ENCODE data around the gene PLEKHA6.
"Not testable (repeated sequence)": the region's sequence is repeated elsewhere in the genome, so short reads cannot be mapped to it uniquely, and the experiment has no call there.

Gene PLEKHA6

GRCh38 chr1:204258213-204259115 lies 101.3 kb downstream of the PLEKHA6 start:
- DNase-seq: peak; percentile 16

- no peak for DNase-seq
Measured at GRCh38 chr1:204257446-204257845, 102.3 kb downstream of the PLEKHA6 start.

GRCh38 chr1:204256531-204256930 lies 103.2 kb downstream of the PLEKHA6 start:
- DNase-seq: no peak

- no peak for DNase-seq
Measured at GRCh38 chr1:204255966-204256365, 103.8 kb downstream of the PLEKHA6 start.

- no peak for DNase-seq
Measured at GRCh38 chr1:204255225-204255624, 104.5 kb downstream of the PLEKHA6 start.

- no peak for DNase-seq
Measured at GRCh38 chr1:204254031-204254661, 105.6 kb downstream of the PLEKHA6 start.

- no peak for DNase-seq
Measured at GRCh38 chr1:204251926-204252689, 107.6 kb downstream of the PLEKHA6 start.

- no peak for DNase-seq
Measured at GRCh38 chr1:204251286-204251685, 108.4 kb downstream of the PLEKHA6 start.

GRCh38 chr1:204250428-204251030 lies 109.2 kb downstream of the PLEKHA6 start:
- DNase-seq: no peak

GRCh38 chr1:204249736-204250427 lies 109.8 kb downstream of the PLEKHA6 start:
- no peak for DNase-seq

GRCh38 chr1:204248954-204249353 lies 110.8 kb downstream of the PLEKHA6 start:
- DNase-seq: no peak

GRCh38 chr1:204246876-204247275 lies 112.9 kb downstream of the PLEKHA6 start:
- DNase-seq: no peak

GRCh38 chr1:204242920-204243319 lies 116.8 kb downstream of the PLEKHA6 start:
- no peak for DNase-seq

GRCh38 chr1:204241914-204242313 lies 117.8 kb downstream of the PLEKHA6 start:
- DNase-seq: no peak

- no peak for DNase-seq
Measured at GRCh38 chr1:204241050-204241449, 118.7 kb downstream of the PLEKHA6 start.

- DNase-seq: no peak
Measured at GRCh38 chr1:204240233-204240632, 119.5 kb downstream of the PLEKHA6 start.

- not testable (repeated sequence) for DNase-seq
Measured at GRCh38 chr1:204239401-204239800, 120.3 kb downstream of the PLEKHA6 start.

- not testable (repeated sequence) for DNase-seq
Measured at GRCh38 chr1:204238520-204238919, 121.2 kb downstream of the PLEKHA6 start.

GRCh38 chr1:204237515-204237914 lies 122.2 kb downstream of the PLEKHA6 start:
- DNase-seq: not testable (repeated sequence)

GRCh38 chr1:204232526-204232925 lies 127.2 kb downstream of the PLEKHA6 start:
- no peak for DNase-seq

- no peak for DNase-seq
Measured at GRCh38 chr1:204230211-204230610, 129.5 kb downstream of the PLEKHA6 start.

GRCh38 chr1:204228896-204229295 lies 130.8 kb downstream of the PLEKHA6 start:
- no peak for DNase-seq

Measured in activated naive CD4-positive, alpha-beta T cell treated with anti-CD3 and anti-CD28 coated beads, Interleukin-2, amount 50 U/mL, for 16 hours (primary cell).